ENCODE data around the gene TCN1.
"Not testable (repeated sequence)": the region's sequence is repeated elsewhere in the genome, so short reads cannot be mapped to it uniquely, and the experiment has no call there.

Gene TCN1, protein sequence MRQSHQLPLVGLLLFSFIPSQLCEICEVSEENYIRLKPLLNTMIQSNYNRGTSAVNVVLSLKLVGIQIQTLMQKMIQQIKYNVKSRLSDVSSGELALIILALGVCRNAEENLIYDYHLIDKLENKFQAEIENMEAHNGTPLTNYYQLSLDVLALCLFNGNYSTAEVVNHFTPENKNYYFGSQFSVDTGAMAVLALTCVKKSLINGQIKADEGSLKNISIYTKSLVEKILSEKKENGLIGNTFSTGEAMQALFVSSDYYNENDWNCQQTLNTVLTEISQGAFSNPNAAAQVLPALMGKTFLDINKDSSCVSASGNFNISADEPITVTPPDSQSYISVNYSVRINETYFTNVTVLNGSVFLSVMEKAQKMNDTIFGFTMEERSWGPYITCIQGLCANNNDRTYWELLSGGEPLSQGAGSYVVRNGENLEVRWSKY

DNA sequence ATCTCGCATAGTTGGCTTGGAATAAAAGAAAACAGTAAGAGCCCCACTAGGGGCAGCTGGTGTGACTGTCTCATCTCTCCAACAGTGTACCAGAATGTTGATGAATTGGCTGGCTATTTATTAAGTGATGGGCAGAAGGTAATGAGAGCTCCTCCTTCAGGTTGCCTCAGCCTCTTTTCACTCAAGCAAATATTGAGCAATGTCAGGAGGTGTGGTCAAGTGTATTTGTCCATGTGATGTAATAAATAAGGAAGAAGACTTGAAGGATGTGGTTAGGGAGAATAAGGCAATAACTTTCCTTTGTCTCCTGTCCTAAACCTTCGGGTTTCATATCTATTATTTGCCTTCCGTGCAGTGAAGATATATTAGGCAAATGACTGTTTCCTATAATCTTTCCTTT is at the start of gene TCN1:
TSS of gene TCN1 (minus strand) at position 91 of the 400 bp plus-strand sequence. CDS start at position 74, 17 bp downstream.
- FAIRE-seq = no peak

DNA sequence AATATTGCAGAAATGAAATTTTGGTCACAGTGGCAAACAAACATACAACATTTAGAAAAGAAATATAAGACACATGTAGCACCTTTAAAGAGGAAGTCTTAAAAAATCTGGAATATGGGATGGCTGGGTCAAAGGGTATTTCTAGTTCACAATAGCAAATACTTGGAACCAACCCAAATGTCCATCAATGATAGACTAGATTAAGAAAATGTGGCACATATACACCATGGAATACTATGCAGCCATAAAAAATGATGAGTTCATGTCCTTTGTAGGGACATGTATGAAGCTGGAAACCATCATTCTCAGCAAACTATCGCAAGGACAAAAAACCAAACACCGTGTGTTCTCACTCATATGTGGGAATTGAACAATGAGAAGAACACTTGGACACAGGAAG is 37.3 kb upstream of the TCN1 start:
- not testable (repeated sequence) for FAIRE-seq

DNA sequence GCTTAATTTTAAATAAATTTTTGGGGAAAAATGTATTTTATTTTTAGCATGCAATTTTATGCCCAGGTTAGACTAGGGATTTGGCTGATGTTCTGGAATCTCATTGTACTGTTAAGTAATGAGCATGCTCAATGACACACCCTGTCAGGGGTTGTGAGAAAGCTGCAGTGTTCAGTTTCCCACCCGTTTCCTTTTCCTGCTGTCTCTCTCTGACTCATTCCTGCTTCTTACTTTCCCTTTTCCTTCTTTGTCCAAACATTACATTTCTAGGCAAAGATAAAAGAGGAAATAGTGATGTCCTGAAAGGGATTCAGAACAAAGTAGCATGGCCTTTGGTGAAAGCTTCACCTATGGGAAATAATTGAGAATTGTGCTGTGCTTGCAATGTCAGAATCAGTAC is 35.0 kb upstream of the TCN1 start:
- no peak for FAIRE-seq

DNA sequence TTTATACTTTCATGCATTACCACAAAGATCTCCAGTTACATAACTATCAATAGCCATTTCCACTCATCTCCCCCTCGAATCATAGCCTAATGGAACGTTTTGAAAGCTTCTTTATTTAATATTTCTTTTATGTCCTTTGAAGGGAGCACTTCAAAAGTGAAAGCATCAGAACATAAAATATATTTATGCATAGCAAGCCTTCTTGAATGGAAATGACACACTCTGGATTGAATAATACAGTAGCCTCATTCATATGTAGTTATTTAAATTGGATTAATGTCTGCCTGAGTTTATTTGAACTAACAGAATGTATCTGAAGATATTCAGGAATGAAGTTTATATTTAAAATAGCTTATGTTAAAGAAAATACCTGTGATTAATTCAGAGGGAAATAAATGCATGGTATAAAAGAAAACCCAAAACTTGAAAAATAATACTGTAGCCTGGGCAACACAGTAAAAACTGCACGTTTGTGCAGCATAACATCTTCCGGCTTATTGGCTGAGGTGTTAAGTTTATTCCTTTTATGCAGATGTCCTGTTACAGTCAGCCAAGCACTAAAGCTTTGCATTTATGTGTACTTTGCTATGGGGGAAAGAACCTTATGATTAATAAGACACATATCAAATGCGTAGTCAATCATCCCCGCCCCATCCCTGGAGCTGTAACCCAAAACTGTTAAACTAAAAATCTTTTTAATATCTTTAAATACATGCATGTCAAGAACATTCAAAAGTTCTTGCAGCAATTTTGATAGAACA is 34.3 kb upstream of the TCN1 start:
- FAIRE-seq = no peak

DNA sequence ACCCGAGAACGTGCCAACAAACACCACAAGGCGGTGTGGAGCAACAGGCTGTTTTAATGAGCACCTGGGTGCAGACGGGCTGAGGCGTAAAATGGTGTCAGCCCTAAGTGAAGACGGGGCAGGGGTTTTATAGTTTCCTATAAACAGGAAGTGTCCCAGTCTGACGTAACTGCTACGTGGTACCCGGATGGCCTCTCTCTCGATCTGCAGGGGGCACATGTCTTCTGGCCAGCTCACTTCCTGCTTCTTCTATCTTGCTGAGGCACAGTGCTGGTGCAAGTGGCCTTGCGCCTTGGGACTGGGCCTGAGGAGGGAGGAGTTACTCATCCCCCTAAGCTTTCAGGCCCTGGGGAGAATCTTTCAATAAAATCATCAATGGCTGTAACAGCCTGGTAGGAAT is 33.2 kb upstream of the TCN1 start:
- no peak for FAIRE-seq

DNA sequence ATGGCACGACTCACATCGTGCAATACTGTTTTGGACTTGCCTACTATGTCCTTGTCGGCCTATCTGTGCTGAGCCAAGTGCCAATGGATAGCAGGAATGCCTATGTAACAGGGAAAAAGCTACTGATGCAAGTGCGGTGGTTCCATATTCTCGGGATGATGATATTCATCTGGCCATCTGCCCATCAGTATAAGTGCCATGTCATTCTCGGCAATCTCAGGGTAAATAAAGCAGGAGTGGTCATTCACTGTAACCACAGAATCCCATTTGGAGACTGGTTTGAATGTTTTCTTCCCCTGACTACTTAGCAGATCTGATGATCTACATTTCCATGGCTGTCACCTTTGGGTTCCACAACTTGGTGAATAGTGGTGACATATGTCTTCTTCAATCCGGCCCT is 32.4 kb upstream of the TCN1 start:
- FAIRE-seq = no peak

DNA sequence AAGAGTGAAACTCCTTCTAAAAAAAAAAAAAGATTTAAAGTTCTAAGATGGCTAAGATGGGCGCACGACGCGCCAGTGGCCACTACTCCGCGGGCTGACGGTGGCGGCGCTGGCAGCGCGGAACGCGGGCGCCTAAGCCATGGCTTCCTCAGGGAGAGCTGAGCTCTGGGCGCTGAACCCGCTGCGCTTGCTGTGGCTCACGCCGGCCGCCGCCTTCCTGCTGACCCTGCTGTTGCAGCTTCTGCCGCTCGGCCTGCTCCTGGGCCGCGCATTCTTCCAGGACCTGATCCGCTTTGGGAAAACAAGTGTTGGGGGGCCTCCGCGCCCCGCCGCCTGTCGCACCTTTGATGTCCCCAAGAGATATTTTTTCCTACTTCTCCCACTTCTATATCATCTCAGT is 31.8 kb upstream of the TCN1 start:
- no peak for FAIRE-seq

DNA sequence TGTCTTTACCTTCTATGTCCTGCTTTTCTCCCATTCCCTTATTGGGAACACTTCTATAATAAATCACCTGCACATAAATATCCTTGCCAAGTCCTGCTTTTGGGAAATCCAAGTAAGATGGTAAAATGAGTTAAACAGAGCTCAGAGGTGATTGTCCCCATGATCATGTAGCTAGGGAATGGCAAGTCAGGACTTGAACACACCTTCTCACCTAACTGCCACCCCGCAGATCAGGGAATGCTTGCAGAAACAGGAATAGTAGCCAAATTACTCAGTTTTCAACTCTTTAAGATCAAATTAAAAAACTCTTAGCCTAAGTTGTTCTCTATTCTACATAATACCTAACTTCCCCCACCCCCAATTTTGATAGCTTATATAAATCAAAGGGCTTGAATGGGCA is 28.3 kb upstream of the TCN1 start:
- no peak for FAIRE-seq

DNA sequence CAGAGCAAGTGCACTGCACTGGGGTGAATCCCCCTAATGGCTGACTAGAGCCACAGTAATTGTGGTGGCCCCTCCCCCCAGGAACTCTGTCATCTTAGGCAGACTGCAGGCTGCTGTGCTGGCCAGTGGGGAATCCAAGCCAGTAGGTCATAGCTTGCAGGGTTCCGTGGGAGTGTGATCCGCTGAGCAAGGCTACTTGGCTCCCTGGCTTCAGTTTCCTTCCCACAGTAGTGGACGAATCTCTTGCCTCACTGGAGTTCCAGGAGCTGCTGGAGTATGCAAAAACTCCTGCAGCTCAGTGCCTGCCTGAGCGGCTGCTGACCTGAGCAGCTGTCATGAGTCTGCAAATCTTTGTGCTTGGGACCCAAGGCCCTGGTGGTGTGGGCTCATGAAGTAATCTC is 25.5 kb upstream of the TCN1 start:
- FAIRE-seq = no peak

DNA sequence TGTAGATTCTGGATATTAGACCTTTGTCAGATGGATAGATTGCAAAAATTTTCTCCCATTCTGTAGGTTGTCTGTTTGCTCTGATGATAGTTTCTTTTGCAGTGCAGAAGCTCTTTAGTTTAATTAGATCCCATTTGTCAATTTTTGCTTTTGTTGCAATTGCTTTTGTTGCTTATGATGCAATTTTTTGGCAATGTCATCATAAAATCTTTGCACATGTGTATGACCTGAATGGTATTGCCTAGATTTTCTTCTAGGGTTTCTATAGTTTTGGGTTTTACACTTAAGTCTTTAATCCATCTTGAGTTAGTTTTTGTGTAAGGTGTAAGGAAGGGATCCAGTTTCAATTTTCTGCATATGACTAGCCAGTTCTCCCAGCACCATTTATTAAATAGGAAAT is 20.9 kb upstream of the TCN1 start:
- FAIRE-seq = not testable (repeated sequence)

DNA sequence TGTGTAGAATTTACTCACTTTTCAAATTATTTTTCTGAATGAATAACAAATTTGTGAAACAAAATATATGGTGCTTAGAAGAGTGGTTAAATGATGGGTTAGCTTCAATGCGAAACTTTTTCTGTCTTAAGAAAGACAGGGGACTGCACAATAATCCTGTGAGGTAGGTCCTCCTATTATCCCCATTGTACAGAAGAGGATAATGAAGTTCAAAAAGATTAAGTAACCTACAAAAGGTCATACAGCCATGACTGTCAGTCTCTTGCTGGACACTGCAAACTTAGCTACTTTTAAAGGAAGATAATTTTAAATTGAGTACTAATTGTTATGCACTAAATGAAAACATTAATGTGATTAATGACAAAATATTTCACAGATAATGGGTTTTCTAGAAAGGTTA is 17.3 kb upstream of the TCN1 start:
- no peak for FAIRE-seq

DNA sequence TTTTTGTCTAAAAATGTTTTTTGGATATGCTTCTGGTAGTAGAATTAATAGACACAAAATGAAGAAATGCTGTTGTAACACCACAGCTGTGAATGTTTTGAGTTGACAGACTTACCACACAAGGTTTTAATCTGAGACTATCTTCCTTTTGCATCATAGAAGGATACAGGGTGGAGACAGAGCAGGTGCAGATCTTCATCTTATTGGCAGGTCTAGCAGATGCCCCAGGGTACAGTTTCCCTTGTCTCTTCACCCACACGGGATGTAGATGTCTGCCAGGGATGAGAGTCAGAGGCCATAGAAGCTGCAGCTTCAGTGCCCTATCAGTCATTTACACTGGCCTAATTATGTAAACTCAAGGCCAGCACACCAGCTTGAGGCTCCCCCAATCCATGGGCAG is 13.3 kb upstream of the TCN1 start:
- no peak for FAIRE-seq

DNA sequence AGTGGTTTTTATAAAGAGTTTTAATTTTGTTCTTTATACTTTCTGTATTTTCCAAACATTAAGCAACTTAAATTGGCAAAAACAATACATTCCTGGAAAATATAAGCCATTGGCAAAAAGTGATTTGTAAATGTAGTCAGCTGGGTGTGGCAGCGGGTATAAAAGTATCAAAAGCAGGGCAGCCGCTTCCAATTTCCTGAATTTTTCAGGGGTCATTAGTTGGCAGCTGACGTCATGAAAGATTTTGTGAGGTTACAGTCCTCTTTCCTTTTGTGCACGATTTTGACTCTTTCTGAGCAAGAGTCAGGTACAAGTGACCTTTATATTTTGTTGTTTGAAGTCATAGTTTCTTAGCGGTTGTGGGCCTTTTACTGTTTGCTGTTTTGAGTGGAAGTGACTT is 12.3 kb upstream of the TCN1 start, which contains the start of gene OOSP3:
TSS of gene OOSP3 (plus strand) at position 208 of the 400 bp plus-strand sequence. CDS start at position 235, 27 bp downstream.
- no peak for FAIRE-seq

DNA sequence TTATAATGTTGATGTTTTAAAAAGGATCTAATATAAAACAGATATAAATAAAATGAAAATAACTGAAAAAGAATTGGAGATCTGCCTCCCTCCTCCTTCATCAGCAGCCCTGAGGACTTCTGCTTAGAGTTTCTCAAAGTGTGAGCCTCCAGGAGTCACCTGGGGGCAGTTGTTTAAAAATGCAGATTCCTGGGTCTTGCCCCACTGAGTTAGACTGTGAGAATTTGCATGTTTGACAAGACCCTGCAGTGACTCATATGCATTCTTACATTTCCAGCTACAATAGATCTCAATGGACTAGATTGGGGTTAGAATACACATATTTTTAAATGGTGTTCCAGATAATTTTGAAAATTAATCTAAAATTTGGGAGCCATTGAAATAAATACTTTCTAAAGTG is 11.5 kb upstream of the TCN1 start:
- FAIRE-seq = no peak

DNA sequence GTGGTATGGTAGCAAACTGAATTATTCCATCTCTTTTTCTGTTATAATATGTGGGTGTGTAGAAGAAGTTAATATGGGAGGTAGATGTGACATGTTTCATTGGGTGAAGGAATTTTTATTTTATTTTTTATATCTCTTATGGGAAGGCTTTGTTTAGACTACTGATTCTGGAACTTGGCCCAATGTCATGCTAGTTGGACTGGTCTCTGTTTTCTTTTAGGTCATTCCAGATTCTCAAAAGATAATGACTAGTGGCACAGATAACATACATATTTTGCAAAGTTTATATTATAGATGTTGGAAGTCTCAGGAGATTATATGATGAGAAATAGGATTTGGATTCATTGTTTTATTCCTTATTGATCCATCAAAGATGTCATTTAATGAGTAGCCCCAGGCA is 11.0 kb upstream of the TCN1 start:
- FAIRE-seq = no peak

DNA sequence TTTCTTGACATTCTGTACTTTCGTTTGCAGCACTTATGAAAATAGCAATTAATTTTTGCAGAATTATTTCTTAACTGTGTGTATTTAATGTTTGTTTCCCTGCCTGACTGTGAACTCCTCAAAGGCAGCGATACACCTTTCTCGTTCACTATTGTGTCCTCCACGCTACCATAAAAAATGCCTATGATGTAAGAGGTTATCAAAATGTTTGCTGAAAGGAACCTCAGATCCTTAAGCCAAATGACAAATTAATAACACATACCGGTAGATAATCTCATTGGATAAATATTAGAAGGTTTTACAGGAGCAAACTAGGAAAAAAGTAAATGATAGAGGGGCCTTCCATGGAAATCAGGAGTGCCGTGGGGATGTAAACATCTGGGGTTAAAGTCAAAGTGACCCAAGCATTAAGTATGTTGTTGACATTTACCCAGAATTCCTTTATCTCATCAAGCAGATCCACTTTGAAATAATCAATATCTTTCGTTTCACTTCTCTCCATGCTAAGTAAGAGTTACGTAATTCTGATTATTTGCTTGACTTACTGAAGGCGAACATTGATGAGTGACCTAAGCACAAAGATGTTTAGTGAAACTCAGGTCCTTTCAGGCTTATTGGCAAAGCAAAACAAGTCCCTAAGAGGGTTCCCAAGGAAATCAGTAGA is 9.7 kb upstream of the TCN1 start:
- no peak for FAIRE-seq

DNA sequence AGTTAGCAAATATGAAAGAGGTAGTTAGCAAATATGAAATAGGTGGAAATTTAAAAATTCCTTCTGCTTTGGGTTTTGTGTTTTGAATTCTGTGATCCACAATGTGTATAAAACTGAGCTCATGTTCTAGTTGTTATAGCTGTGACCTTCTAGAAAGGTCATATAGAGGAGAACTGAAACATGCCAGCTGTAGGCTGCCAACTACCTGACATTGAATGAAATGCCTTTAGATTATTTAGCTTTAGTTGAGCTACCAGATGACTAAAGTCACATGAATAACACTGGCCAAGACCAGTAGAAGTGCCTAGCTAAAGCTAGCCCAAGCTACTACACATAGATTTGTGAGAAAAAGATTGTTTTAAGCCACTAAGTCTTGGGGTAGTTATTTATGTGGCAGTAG is 5.8 kb upstream of the TCN1 start:
- FAIRE-seq = no peak

DNA sequence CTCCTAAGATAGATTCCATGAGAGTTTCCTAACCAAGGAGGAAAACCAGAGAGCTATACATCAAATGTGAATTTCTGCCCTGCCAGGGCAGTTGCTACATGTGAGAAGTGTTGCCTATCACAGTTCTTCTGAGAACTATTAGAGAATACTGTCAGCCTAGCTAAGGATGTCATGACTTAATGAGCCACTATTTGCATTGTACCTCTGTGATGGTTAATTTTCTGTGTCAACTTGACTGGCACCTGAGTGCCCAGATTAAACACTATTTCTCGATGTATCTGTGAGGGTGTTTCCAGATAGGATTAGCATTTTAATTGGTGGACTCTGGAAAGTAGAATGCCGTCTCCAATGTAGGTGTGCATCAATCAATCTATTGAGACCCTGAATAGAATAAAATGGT is 1.7 kb upstream of the TCN1 start:
- FAIRE-seq = no peak

DNA sequence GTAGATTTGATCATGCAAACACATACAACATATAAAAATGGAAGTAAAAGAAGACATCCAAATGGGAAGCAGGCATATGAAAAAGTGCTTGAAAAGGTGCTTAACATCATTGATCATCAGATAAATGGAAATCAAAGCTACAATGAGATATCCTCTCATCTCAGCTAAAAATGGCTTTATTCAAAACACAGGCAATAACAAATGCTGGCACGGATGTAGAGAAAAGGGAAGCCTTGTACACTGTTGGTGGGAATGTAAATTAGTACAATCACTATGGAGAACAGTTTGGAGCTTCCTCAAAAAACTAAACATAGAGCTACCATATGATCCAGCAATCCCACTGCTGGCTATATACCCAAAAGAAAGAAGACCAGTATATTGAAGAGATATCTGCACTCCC is 549 bp upstream of the TCN1 start:
- FAIRE-seq = no peak

DNA sequence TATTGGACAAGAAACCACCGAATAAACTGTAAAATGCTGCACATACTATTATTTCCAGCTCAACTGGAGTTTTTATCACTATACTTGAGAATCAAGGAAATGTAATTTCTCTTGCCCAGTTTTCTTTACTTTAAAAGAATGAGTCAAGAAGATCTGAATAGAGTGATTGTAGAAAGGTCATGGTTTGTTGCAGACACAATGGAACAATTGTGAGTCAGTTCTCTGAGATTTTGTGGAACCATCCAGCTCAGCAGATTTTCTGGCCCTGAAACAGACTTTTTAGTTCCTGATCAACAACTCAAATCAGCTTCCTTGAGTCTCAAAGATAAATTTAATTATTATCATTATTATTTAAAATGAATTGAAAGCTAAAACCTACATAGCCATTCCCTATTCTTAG is 1.3 kb downstream of the TCN1 start:
- FAIRE-seq = no peak

DNA sequence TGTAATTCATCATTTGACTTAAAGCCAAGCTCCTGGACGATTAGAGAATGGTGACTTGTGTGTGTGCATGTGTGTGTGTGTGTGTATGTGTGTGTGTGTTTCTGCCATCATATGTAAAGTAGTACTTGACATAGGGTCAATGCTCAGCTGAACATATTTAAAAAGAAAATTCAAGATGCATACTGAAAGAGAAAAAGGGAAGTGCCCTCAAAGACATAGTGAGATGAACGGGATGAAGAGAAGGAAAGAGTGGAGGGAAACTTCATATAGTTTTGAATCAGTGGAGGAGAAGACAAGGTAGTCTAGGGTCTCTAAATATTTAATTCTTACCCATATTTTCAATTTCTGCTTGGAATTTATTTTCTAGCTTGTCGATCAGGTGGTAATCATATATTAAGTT is 4.0 kb downstream of the TCN1 start:
- FAIRE-seq = no peak

DNA sequence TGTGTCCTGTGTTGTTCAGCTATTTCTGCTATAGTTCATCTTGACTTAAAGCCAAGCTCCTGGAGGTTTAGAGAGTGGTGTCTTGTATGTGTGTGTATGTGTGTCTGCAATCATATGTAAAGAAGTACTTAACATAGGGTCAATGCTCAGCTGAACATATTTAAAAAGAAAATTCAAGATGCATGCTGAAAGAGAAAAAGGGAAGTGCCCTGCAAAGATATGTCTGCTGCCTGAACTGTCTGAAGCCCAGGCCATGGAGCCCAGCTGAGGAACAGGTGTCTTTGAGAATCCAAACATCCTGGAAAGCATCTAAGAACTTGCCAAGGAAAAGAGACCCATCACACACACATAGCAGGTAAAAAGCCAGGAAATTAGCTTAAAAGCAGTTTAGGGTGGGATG is 6.6 kb downstream of the TCN1 start:
- FAIRE-seq = no peak

Data from colon (tissue), 2 donors.